ENCODE results near the gene NCAPG2. TPM values are rescaled to one million over a fixed set of nuclear protein-coding genes. Genes with fewer than 3 reads are reported as not detected.
"Not testable (repeated sequence)": the region's sequence is repeated elsewhere in the genome, so short reads cannot be mapped to it uniquely, and the experiment has no call there.

NCAPG2 gene
- total RNA-seq, 1 donor, result 17.7 TPM

GRCh38 chr7:158682456-158682855 lies 22.1 kb downstream of the NCAPG2 start:
- no peak for TF ChIP-seq CTCF (IDR thresholded peaks at IDR 0.05; ENCODE audit: insufficient read depth, low read depth, low read length)
- H3K4me3 ChIP-seq (ENCODE audit: low read depth, low read length), result no peak overlapping the region
- DNase-seq (ENCODE audit: low read depth), result no peak

DNA sequence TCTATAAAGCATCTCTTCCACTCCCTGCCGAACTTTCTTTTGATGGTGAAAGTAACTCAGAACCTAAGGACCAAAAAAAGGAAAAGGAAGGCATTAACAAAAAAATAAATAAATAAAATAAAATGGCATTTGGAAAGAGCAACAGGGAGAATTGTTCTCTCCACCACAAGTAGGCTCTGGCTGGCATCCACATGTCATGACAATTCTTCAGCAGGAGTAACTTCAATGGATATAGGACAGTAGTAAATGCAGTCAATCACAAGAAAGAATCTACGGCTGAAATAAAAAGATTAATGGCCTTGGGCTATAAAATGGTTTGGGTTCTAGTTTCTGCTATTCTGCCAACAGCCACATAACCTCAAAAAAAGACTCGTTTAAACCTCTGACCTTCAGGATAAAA lies 23.9 kb downstream of the NCAPG2 start:
- no peak for DNase-seq (ENCODE audit: low read depth)
- TF ChIP-seq CTCF (IDR thresholded peaks at IDR 0.05; ENCODE audit: insufficient read depth, low read depth, low read length), result no peak
- no peak overlapping the region for H3K4me3 ChIP-seq (ENCODE audit: low read depth, low read length)

- TF ChIP-seq CTCF (IDR thresholded peaks at IDR 0.05; ENCODE audit: insufficient read depth, low read depth, low read length), result no peak
- no peak for DNase-seq (ENCODE audit: low read depth)
Observed at GRCh38 chr7:158676906-158677305, 27.7 kb downstream of the NCAPG2 start.

GRCh38 chr7:158676171-158676840 lies 28.3 kb downstream of the NCAPG2 start:
- DNase-seq (ENCODE audit: low read depth), result peak; percentile 64
- no peak overlapping the region for H3K4me3 ChIP-seq (ENCODE audit: low read depth, low read length)
- no peak for TF ChIP-seq CTCF (IDR thresholded peaks at IDR 0.05; ENCODE audit: insufficient read depth, low read depth, low read length)

More at GRCh38 chr7:158676906-158677305, 27.7 kb downstream of the NCAPG2 start:
- no peak overlapping the region for H3K4me3 ChIP-seq (ENCODE audit: low read depth, low read length)

GRCh38 chr7:158672975-158673374 lies 31.6 kb downstream of the NCAPG2 start:
- no peak for TF ChIP-seq CTCF (IDR thresholded peaks at IDR 0.05; ENCODE audit: insufficient read depth, low read depth, low read length)
- no peak overlapping the region for H3K4me3 ChIP-seq (ENCODE audit: low read depth, low read length)
- no peak for DNase-seq (ENCODE audit: low read depth)

- not testable (repeated sequence) for DNase-seq (ENCODE audit: low read depth); H3K4me3 ChIP-seq (ENCODE audit: low read depth, low read length)
Observed at GRCh38 chr7:158668086-158668485, 36.5 kb downstream of the NCAPG2 start.

DNA sequence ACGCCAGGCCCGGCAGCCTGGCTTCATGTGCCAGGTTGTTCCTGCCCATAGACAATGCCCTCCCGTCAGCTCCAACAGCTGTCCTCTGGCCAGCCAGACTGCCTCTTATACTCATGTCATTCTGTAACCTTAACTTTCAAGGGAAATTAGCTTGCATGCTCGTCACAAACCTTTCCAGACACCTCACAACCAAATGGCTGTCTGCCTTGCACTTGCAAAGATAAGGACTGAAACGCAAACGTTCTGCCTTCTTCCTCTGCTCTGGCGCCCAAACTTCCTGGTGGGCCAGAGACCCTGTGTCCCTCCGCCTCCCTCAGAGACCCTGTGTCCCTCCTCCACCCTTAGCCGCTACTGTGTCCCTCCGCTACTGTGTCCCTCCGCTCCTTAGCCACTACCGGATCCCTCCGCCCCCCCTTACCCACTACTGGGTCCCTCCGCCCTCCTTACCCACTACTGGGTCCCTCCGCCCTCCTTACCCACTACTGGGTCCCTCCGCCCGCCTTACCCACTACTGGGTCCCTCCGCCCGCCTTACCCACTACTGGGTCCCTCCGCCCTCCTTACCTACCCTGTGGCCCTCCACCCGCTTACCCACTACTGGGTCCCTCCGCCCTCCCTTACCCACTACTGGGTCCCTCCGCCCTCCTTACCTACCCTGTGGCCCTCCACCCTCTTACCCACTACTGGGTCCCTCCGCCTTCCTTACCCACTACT lies 37.5 kb downstream of the NCAPG2 start:
- not testable (repeated sequence) for H3K4me3 ChIP-seq (ENCODE audit: low read depth, low read length); DNase-seq (ENCODE audit: low read depth)

GRCh38 chr7:158666401-158666800 lies 38.2 kb downstream of the NCAPG2 start:
- H3K4me3 ChIP-seq (ENCODE audit: low read depth, low read length), result no peak overlapping the region
- no peak for TF ChIP-seq CTCF (IDR thresholded peaks at IDR 0.05; ENCODE audit: insufficient read depth, low read depth, low read length)
- no peak for DNase-seq (ENCODE audit: low read depth)

Data from fibroblast of villous mesenchyme (primary cell).